Measurements from ENCODE around the gene ASAP3. TPM values are rescaled to one million over a fixed set of nuclear protein-coding genes. Genes with fewer than 3 reads are reported as not detected.

ASAP3 gene
- total and polyA plus RNA-seq, 2 experiments from 2014 or later, result 13.9 to 27.3 TPM

GRCh38 chr1:23525558-23526250 lies 41.7 kb upstream of the ASAP3 start:
- Histone ChIP-seq H3K4me2 (ENCODE audit: unreplicated experiment) (no peak overlapping the region), H4K20me1 (ENCODE audit: insufficient read depth) (no peaks in the 10 kb centered on the region), H3K9ac (no peak overlapping the region), H3K36me3 (ENCODE audit: low read depth) (no peaks in the 10 kb centered on the region), H3K79me2 (ENCODE audit: insufficient read depth) (no peaks in the 10 kb centered on the region), H2AFZ (no peak overlapping the region), H3K4me3 (no peak overlapping the region), H3K9me3 (ENCODE audit: low read depth) (no peaks in the 10 kb centered on the region), H3K9me2 (ENCODE audit: insufficient read depth) (no peaks in the 10 kb centered on the region), H3K4me1 (ENCODE audit: insufficient read depth) (0 out of 2 replicates have a peak, but pooled peaks cover 3% of the 10 kb centered on the region), H3K27ac (no peak overlapping the region), H3K27me3 (replicated peaks; ENCODE audit: insufficient read depth) (no peaks in the 10 kb centered on the region), H3F3A (ENCODE audit: insufficient read depth) (peaks cover 8% of the 10 kb centered on the region)
- TF ChIP-seq EZH2 (IDR thresholded peaks at IDR 0.05; ENCODE audit: insufficient read depth, poor library complexity, severe bottlenecking), result no peak
- TF ChIP-seq EZH2phosphoT487 (IDR thresholded peaks at IDR 0.05; ENCODE audit: insufficient read depth, low read depth), result no peak
- no peak for DNase-seq
- WGBS, 2 experiments (ENCODE audit: low coverage in 1 of 2, low lambda C conversion rate in 2 of 2, missing lambda C conversion rate in 2 of 2), result 76 to 79% methylated on average over 5 of the region's 5 CpGs
- in situ Hi-C loops (cut with MboI), result no loop called here

- no peak overlapping the region for H3K4me2 ChIP-seq (ENCODE audit: unreplicated experiment)
- no peak overlapping the region for H3K27ac ChIP-seq
- no peak for TF ChIP-seq EZH2 (IDR thresholded peaks at IDR 0.05; ENCODE audit: insufficient read depth, poor library complexity, severe bottlenecking)
- no peak for TF ChIP-seq EZH2phosphoT487 (IDR thresholded peaks at IDR 0.05; ENCODE audit: insufficient read depth, low read depth)
- no peaks in the 10 kb centered on the region for H3K27me3 ChIP-seq (replicated peaks; ENCODE audit: insufficient read depth)
- H3K9me2 ChIP-seq (ENCODE audit: insufficient read depth), result no peaks in the 10 kb centered on the region
- H2AFZ ChIP-seq, result no peak overlapping the region
- DNase-seq, result no peak
- no peak overlapping the region for H3K9ac ChIP-seq
- H3K36me3 ChIP-seq (ENCODE audit: low read depth), result no peaks in the 10 kb centered on the region
- WGBS, 2 experiments (ENCODE audit: low coverage in 1 of 2, low lambda C conversion rate in 2 of 2, missing lambda C conversion rate in 2 of 2), result 65% methylated on average over 9 of the region's 9 CpGs
- H3F3A ChIP-seq (ENCODE audit: insufficient read depth), result peaks cover 8% of the 10 kb centered on the region
- no peak overlapping the region for H3K4me3 ChIP-seq
- in situ Hi-C loops (cut with MboI), result no loop called here
- 0 out of 2 replicates have a peak, but pooled peaks cover 3% of the 10 kb centered on the region for H3K4me1 ChIP-seq (ENCODE audit: insufficient read depth)
- H3K79me2 ChIP-seq (ENCODE audit: insufficient read depth), result no peaks in the 10 kb centered on the region
- no peaks in the 10 kb centered on the region for H3K9me3 ChIP-seq (ENCODE audit: low read depth)
- H4K20me1 ChIP-seq (ENCODE audit: insufficient read depth), result no peaks in the 10 kb centered on the region
Observed at GRCh38 chr1:23524716-23525401, 40.9 kb upstream of the ASAP3 start.

- no peaks in the 10 kb centered on the region for H3K27me3 ChIP-seq (replicated peaks; ENCODE audit: insufficient read depth)
- 0 out of 2 replicates have a peak, but pooled peaks cover 3% of the 10 kb centered on the region for H3K4me1 ChIP-seq (ENCODE audit: insufficient read depth)
- no peak overlapping the region for H3K4me3 ChIP-seq
- H3K27ac ChIP-seq, result no peak overlapping the region
- no peaks in the 10 kb centered on the region for H3K36me3 ChIP-seq (ENCODE audit: low read depth)
- WGBS, 2 experiments (ENCODE audit: low coverage in 1 of 2, low lambda C conversion rate in 2 of 2, missing lambda C conversion rate in 2 of 2), result 77 to 85% methylated on average over 3 of the region's 3 CpGs
- H2AFZ ChIP-seq, result no peak overlapping the region
- no peak for TF ChIP-seq EZH2 (IDR thresholded peaks at IDR 0.05; ENCODE audit: insufficient read depth, poor library complexity, severe bottlenecking)
- no peaks in the 10 kb centered on the region for H3K9me3 ChIP-seq (ENCODE audit: low read depth)
- no peaks in the 10 kb centered on the region for H4K20me1 ChIP-seq (ENCODE audit: insufficient read depth)
- no peak for DNase-seq
- H3F3A ChIP-seq (ENCODE audit: insufficient read depth), result peaks cover 8% of the 10 kb centered on the region
- in situ Hi-C loops (cut with MboI), result no loop called here
- no peak overlapping the region for H3K4me2 ChIP-seq (ENCODE audit: unreplicated experiment)
- no peaks in the 10 kb centered on the region for H3K79me2 ChIP-seq (ENCODE audit: insufficient read depth)
- no peak overlapping the region for H3K9ac ChIP-seq
- H3K9me2 ChIP-seq (ENCODE audit: insufficient read depth), result no peaks in the 10 kb centered on the region
Observed at GRCh38 chr1:23524163-23524562, 40.2 kb upstream of the ASAP3 start.

- Histone ChIP-seq H3K79me2 (ENCODE audit: insufficient read depth) (no peaks in the 10 kb centered on the region), H3K9me3 (ENCODE audit: low read depth) (no peaks in the 10 kb centered on the region), H3K4me2 (ENCODE audit: unreplicated experiment) (no peak overlapping the region), H4K20me1 (ENCODE audit: insufficient read depth) (no peaks in the 10 kb centered on the region), H3F3A (ENCODE audit: insufficient read depth) (no peaks in the 10 kb centered on the region), H3K36me3 (ENCODE audit: low read depth) (no peaks in the 10 kb centered on the region), H3K9ac (no peak overlapping the region), H3K9me2 (ENCODE audit: insufficient read depth) (no peaks in the 10 kb centered on the region), H2AFZ (no peak overlapping the region), H3K4me3 (no peak overlapping the region), H3K4me1 (ENCODE audit: insufficient read depth) (no peaks in the 10 kb centered on the region), H3K27me3 (replicated peaks; ENCODE audit: insufficient read depth) (no peaks in the 10 kb centered on the region), H3K27ac (no peak overlapping the region)
- TF ChIP-seq EZH2 (IDR thresholded peaks at IDR 0.05; ENCODE audit: insufficient read depth, poor library complexity, severe bottlenecking) (no peak), EZH2phosphoT487 (IDR thresholded peaks at IDR 0.05; ENCODE audit: insufficient read depth, low read depth) (no peak)
- DNase-seq, result no peak
- WGBS, 2 experiments (ENCODE audit: low coverage in 1 of 2, low lambda C conversion rate in 2 of 2, missing lambda C conversion rate in 2 of 2), result 96 to 97% methylated on average over 7 of the region's 7 CpGs
- in situ Hi-C loops (cut with MboI), result no loop called here
Observed at GRCh38 chr1:23522244-23522982, 38.4 kb upstream of the ASAP3 start.

All from GM23248 (cell line).